Measurements from ENCODE around the gene MPEG1.

DNA sequence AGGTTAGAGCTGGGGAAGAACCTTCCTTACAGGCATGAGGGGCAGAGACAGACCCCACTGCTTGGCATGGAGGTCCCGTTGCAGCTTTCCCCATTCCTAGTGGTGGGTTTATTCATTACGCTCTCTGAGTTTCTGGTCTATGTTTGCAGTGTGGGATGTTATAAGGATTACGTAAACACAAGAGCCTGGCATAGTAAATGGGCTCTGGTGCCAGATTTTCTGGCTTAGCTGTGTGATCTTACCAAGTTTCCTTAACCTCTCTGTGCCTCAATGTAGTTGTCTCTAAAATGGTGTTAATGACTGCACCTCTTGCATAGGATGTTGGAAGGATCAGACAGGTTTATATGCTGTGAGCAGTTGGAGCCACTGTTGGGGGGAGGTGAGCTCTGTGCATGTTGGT, 25.7 kb downstream of the MPEG1 start:
- TF ChIP-seq, protein P1, sequence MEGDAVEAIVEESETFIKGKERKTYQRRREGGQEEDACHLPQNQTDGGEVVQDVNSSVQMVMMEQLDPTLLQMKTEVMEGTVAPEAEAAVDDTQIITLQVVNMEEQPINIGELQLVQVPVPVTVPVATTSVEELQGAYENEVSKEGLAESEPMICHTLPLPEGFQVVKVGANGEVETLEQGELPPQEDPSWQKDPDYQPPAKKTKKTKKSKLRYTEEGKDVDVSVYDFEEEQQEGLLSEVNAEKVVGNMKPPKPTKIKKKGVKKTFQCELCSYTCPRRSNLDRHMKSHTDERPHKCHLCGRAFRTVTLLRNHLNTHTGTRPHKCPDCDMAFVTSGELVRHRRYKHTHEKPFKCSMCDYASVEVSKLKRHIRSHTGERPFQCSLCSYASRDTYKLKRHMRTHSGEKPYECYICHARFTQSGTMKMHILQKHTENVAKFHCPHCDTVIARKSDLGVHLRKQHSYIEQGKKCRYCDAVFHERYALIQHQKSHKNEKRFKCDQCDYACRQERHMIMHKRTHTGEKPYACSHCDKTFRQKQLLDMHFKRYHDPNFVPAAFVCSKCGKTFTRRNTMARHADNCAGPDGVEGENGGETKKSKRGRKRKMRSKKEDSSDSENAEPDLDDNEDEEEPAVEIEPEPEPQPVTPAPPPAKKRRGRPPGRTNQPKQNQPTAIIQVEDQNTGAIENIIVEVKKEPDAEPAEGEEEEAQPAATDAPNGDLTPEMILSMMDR (IDR thresholded peaks at IDR 0.05): no peak
- TF ChIP-seq POLR2A (IDR thresholded peaks at IDR 0.05): no peak
